ENCODE data around the gene BABAM2.

- TF ChIP-seq NFIC (IDR thresholded peaks at IDR 0.05; ENCODE audit: low read depth, low read length): no peak
- TF ChIP-seq POLR2A (IDR thresholded peaks at IDR 0.05; ENCODE audit: low read depth, low read length): no peak
These were observed 319.3 kb downstream of the BABAM2 start for GRCh38 chr2:28209864-28210263.
